Pons (tissue), 1 donor: ENCODE data around the gene GNAS-AS1.

Source experiments
- DNase-seq: peaks from one replicate; pipeline ENCODE4 v3.0.0-alpha.2; 2016; ENCODE audit warnings: low spot score

Gene GNAS-AS1

GRCh38 chr20:58808271-58809046 lies 42.2 kb downstream of the GNAS-AS1 start:
- no peak for DNase-seq

- no peak for DNase-seq
These were observed 42.9 kb downstream of the GNAS-AS1 start for GRCh38 chr20:58807801-58808200.

GRCh38 chr20:58803533-58803932 lies 47.2 kb downstream of the GNAS-AS1 start:
- DNase-seq = no peak

- no peak for DNase-seq
These were observed 48.6 kb downstream of the GNAS-AS1 start for GRCh38 chr20:58802061-58802460.

- DNase-seq = no peak
These were observed 50.4 kb downstream of the GNAS-AS1 start for GRCh38 chr20:58800134-58800871.

- no peak for DNase-seq
These were observed 53.0 kb downstream of the GNAS-AS1 start for GRCh38 chr20:58797371-58798338.

- no peak for DNase-seq
These were observed 54.8 kb downstream of the GNAS-AS1 start for GRCh38 chr20:58795923-58796245.

- no peak for DNase-seq
These were observed 55.4 kb downstream of the GNAS-AS1 start for GRCh38 chr20:58795181-58795922.

GRCh38 chr20:58794510-58795180 lies 56.1 kb downstream of the GNAS-AS1 start:
- DNase-seq = no peak

- DNase-seq = no peak
These were observed 56.9 kb downstream of the GNAS-AS1 start for GRCh38 chr20:58793512-58794420.

GRCh38 chr20:58792426-58792825 lies 58.3 kb downstream of the GNAS-AS1 start:
- no peak for DNase-seq

GRCh38 chr20:58791286-58791685 lies 59.4 kb downstream of the GNAS-AS1 start:
- no peak for DNase-seq

- no peak for DNase-seq
These were observed 60.2 kb downstream of the GNAS-AS1 start for GRCh38 chr20:58790454-58790853.

GRCh38 chr20:58788896-58789544 lies 61.7 kb downstream of the GNAS-AS1 start:
- no peak for DNase-seq

GRCh38 chr20:58787211-58788005 lies 63.3 kb downstream of the GNAS-AS1 start:
- no peak for DNase-seq

- DNase-seq = no peak
These were observed 66.2 kb downstream of the GNAS-AS1 start for GRCh38 chr20:58784321-58785074.

GRCh38 chr20:58783511-58784011 lies 67.1 kb downstream of the GNAS-AS1 start:
- DNase-seq = no peak

GRCh38 chr20:58781138-58781537 lies 69.6 kb downstream of the GNAS-AS1 start:
- DNase-seq = no peak
